Prostate gland (tissue), 2 donors: ENCODE measurements around the gene TXNDC15.

Source experiments
- CTCF ChIP-seq, 4 experiments: fragments of 200-600 bp in 2 of 4; fragments of 450-650 bp in 2 of 4; sonication (generic) in 2 of 4; IDR thresholded peaks; 1 replicate in 3 of 4; 2 replicates in 1 of 4; pipeline ENCODE4 v1.5.1; 2016 to 2019; ENCODE audit warnings: antibody characterized with exemption in 4 of 4, mild to moderate bottlenecking in 2 of 4, moderate library complexity in 2 of 4
- POLR2A ChIP-seq: fragments of 450-650 bp; IDR thresholded peaks from one replicate; pipeline ENCODE4 v1.6.1; 2016; ENCODE audit warnings: antibody characterized with exemption, mild to moderate bottlenecking
- POLR2AphosphoS5 ChIP-seq: sonication (generic); formaldehyde crosslinking; IDR thresholded peaks from one replicate; pipeline ENCODE4 v1.6.1; 2017; ENCODE audit warnings: antibody characterized with exemption

GRCh38 chr5:134887593-134888159 is 13.5 kb downstream of the TXNDC15 start:
- TF ChIP-seq POLR2AphosphoS5: no peak
- no peak for TF ChIP-seq CTCF (IDR thresholded peaks at IDR 0.05)
- TF ChIP-seq POLR2A: no peak
